ENCODE data around the gene TSPAN14. TPM values are rescaled to one million over a fixed set of nuclear protein-coding genes. Genes with fewer than 3 reads are reported as not detected.

Gene TSPAN14
- 100 and 110 TPM in 2 replicates for total RNA-seq (2013; cell fraction: nucleolus; rRNA removed)
- total RNA-seq (2014; rRNA removed) (12.5 and 13.3 TPM in 2 replicates), total RNA-seq (2014; rRNA removed; fragmentation: Illumina TruSeq; extraction: Trizol) (8.0 and 8.1 TPM in 2 replicates), total RNA-seq (2021) (30.0 and 31.7 TPM in 2 replicates), polyA plus RNA-seq (2011; rRNA removed) (18.8 and 27.8 TPM in 2 replicates), polyA plus RNA-seq (2014; fragmentation: Illumina TruSeq; extraction: Trizol) (8.6 and 16.9 TPM in 2 replicates), polyA plus RNA-seq (2014; fragmentation: Nextera tagmentation; extraction: Ambion mirVana) (1 to 10 TPM; 2.5 to 2.6 TPM), polyA plus RNA-seq (2014; rRNA removed) (21.1 and 23.3 TPM in 2 replicates), polyA plus RNA-seq (2016; fragmentation: Nextera tagmentation; extraction: Ambion mirVana) (10 to 100 TPM; 19.0 to 22.0 TPM), polyA minus RNA-seq (2011; rRNA and poly(A)+ RNA removed) (21.3 and 31.5 TPM in 2 replicates), Bru-seq, nascent RNA (percentile 93 among the genes with signal in this experiment), BruChase-seq, experiment 1, labeled RNA remaining after a 6-hour chase (percentile 93 among the genes with signal in this experiment), BruChase-seq, experiment 2, labeled RNA remaining after a 2-hour chase (percentile 92 among the genes with signal in this experiment)
- polyA plus RNA-seq (2011; ENCODE audit: low read depth) = 7.3 TPM
- polyA plus RNA-seq (2011; cell fraction: cytosol; rRNA removed) = 31.9 and 34.2 TPM in 2 replicates
- 45.1 and 52.6 TPM in 2 replicates for polyA plus RNA-seq (2011; cell fraction: nucleus; rRNA removed)
- polyA plus RNA-seq (2012) = 11.9 and 19.2 TPM in 2 replicates
- 8.9 and 10.2 TPM in 2 replicates for polyA minus RNA-seq (2011; cell fraction: cytosol; rRNA and poly(A)+ RNA removed)
- polyA minus RNA-seq (2011; cell fraction: nucleus; rRNA and poly(A)+ RNA removed) = 17.2 and 26.6 TPM in 2 replicates
- long read RNA-seq, experiment 1, full-length matches to known transcripts = 2 of 11 reads
- long read RNA-seq, experiment 1, partial matches to known transcripts = 0 of 11 reads
- long read RNA-seq, experiment 1, other reads (novel, unspliced or antisense) = 9 of 11 reads
- long read RNA-seq, experiment 2, full-length matches to known transcripts = 6 of 17 reads
- long read RNA-seq, experiment 2, partial matches to known transcripts = 2 of 17 reads
- long read RNA-seq, experiment 2, other reads (novel, unspliced or antisense) = 9 of 17 reads

GRCh38 chr10:80453842-80454512 is at the start of gene TSPAN14:
TSS of gene TSPAN14 (plus strand) at chr10:80454310. CDS start at chr10:80489234, 34,924 bp downstream.
- Histone ChIP-seq H4K20me1 (ENCODE audit: control insufficient read depth, insufficient read depth) (no peaks in the 10 kb centered on the region), H3K36me3 (ENCODE audit: control insufficient read depth in 2 of 2, insufficient read depth in 2 of 2, low read length in 1 of 2) (no peaks in the 10 kb centered on the region), H3K9me3 (replicated peaks; ENCODE audit: control insufficient read depth, insufficient read depth, low read length) (peaks cover 3% of the 10 kb centered on the region; the same call in 1 of the 3 replicates), H3K4me3 (peak within 1 kb of the TSS; percentile 92), H2AFZ (ENCODE audit: control insufficient read depth, low read depth, low read length) (peak within 1 kb of the TSS; percentile 65), H3K27me3 (replicated peaks in 1 of 2; ENCODE audit: control insufficient read depth in 2 of 2, insufficient read depth in 2 of 2, low read length in 1 of 2) (no peaks in the 10 kb centered on the region), H3K9ac (ENCODE audit: control insufficient read depth, insufficient read depth, low read length) (peak within 1 kb of the TSS; percentile 86), H3K79me2 (ENCODE audit: control insufficient read depth, insufficient read depth, low read length) (peaks cover 40% of the 10 kb centered on the region), H3K4me1 (ENCODE audit: control insufficient read depth, insufficient read depth, low read length) (peaks cover 46% of the 10 kb centered on the region), H3K4me2 (ENCODE audit: control insufficient read depth, insufficient read depth) (peak within 1 kb of the TSS; percentile 90), H3K27ac (ENCODE audit: control insufficient read depth, insufficient read depth) (peak within 1 kb of the TSS; percentile 67)
- intact Hi-C loops (cut with micrococcal nuclease; ENCODE audit: unreplicated experiment) = loop anchor here (10.0 kb wide), 1 partner anchor 651 kb away; no protein-coding TSS in a partner anchor
- ATAC-seq (peak; percentile 65), DNase-seq (ENCODE audit: low read depth, low spot score) (no peak), FAIRE-seq (no peak)
- no TSS peak for BruUV-seq (replicated peaks)
- SMC1A ChIA-PET (ENCODE audit: uncharacterized antibody, unreplicated experiment) = interaction anchor here (1.9 to 36.0 kb wide), 4 partner anchors 10 to 52 kb away, joined by 11 to 1038 read pairs (median 140); no protein-coding TSS in a partner anchor
- CTCF ChIA-PET = interaction anchor here (0.6 to 21.3 kb wide), 6 partner anchors 9 to 186 kb away, joined by 3 to 852 read pairs (median 7); no protein-coding TSS in a partner anchor
- RAD21 ChIA-PET (ENCODE audit: unreplicated experiment) = interaction anchor here (1.3 to 21.4 kb wide), 7 partner anchors 11 to 50 kb away, joined by 4 to 432 read pairs (median 7); no protein-coding TSS in a partner anchor
- in situ Hi-C loops (cut with MboI) = no loop called here
- POLR2A ChIA-PET = interaction anchor here (1.6 to 9.6 kb wide), 3 partner anchors 16 to 50 kb away, joined by 3 to 190 read pairs (median 30); no protein-coding TSS in a partner anchor
- WGBS (ENCODE audit: insufficient coverage, insufficient replicate concordance, low lambda C conversion rate, missing lambda C conversion rate) = 5% methylated on average over 8 of the region's 97 CpGs
- TF ChIP-seq SKIL (IDR thresholded peaks at IDR 0.05; ENCODE audit: low read depth, poor library complexity, severe bottlenecking) (no peak), NKRF (conservative IDR thresholded peaks at IDR 0.05) (no peak), IKZF1 (conservative IDR thresholded peaks at IDR 0.05) (0 out of 2 replicates have a peak, but pooled peaks have one; percentile 37), HSF1 (IDR thresholded peaks at IDR 0.05; ENCODE audit: low read depth, low read length) (no peak), SMARCA5 (IDR thresholded peaks at IDR 0.05) (peak; percentile 12; the same call in 1 of the 2 replicates), NFIC (IDR thresholded peaks at IDR 0.05; ENCODE audit: low read depth, low read length) (no peak), SMAD1 (IDR thresholded peaks at IDR 0.05; ENCODE audit: low read depth, partially characterized antibody) (no peak), PAX5 (IDR thresholded peaks at IDR 0.05; ENCODE audit: borderline replicate concordance, low read depth, low read length) (0 out of 2 replicates have a peak, but pooled peaks have one; percentile 36), MXI1 (IDR thresholded peaks at IDR 0.05; ENCODE audit: low read depth, low read length) (no peak), DPF2 (IDR thresholded peaks at IDR 0.05) (0 out of 2 replicates have a peak, but pooled peaks have one; percentile 49), YY1 (IDR thresholded peaks at IDR 0.05; ENCODE audit: low read depth, low read length) (0 out of 2 replicates have a peak, but pooled peaks have one; percentile 16), CHD2 (IDR thresholded peaks at IDR 0.05; ENCODE audit: borderline replicate concordance, low read depth, low read length) (0 out of 2 replicates have a peak, but pooled peaks have one; percentile 31)
